Ishikawa (cell line): Measurements from ENCODE around the gene EFNA3.
A peak's percentile ranks its signal among the peaks of the same experiment; 100 is the strongest.

ENCODE experiments used
- CEBPB ChIP-seq: IDR thresholded peaks from 2 replicates; pipeline ENCODE4 v1.6.1; 2012
- CREB1 ChIP-seq: IDR thresholded peaks from 2 replicates; pipeline ENCODE4 v1.6.1; 2012; ENCODE audit warnings: low read depth
- EGR1 ChIP-seq: IDR thresholded peaks from 2 replicates; pipeline ENCODE4 v1.6.1; 2012
- EP300 ChIP-seq: IDR thresholded peaks from 2 replicates; pipeline ENCODE4 v1.6.1; 2012; ENCODE audit warnings: borderline replicate concordance
- FOXM1 ChIP-seq: IDR thresholded peaks from 2 replicates; pipeline ENCODE4 v1.6.1; 2012; ENCODE audit warnings: low read depth, borderline replicate concordance
- NFIC ChIP-seq: IDR thresholded peaks from 2 replicates; pipeline ENCODE4 v1.6.1; 2012
- RAD21 ChIP-seq: IDR thresholded peaks from 2 replicates; pipeline ENCODE4 v1.6.1; 2012; ENCODE audit warnings: low read depth
- REST ChIP-seq: IDR thresholded peaks from 2 replicates; pipeline ENCODE4 v1.6.1; 2012; ENCODE audit warnings: low read depth, mild to moderate bottlenecking
- TAF1 ChIP-seq: IDR thresholded peaks from 2 replicates; pipeline ENCODE4 v1.6.1; 2012; ENCODE audit warnings: low read depth, mild to moderate bottlenecking
- TCF12 ChIP-seq: IDR thresholded peaks from 2 replicates; pipeline ENCODE4 v1.6.1; 2012; ENCODE audit warnings: low read depth
- TEAD4 ChIP-seq: IDR thresholded peaks from 2 replicates; pipeline ENCODE4 v1.6.1; 2012
- YY1 ChIP-seq: IDR thresholded peaks from 2 replicates; pipeline ENCODE4 v1.6.1; 2012; ENCODE audit warnings: low read depth
- ZBTB7A ChIP-seq: IDR thresholded peaks from 2 replicates; pipeline ENCODE4 v1.6.1; 2012; ENCODE audit warnings: low read depth
- TF ChIP-seq, protein P1 (sequence below): IDR thresholded peaks from 2 replicates; pipeline ENCODE4 v1.6.1; 2012
- TF ChIP-seq, protein P2 (sequence below): IDR thresholded peaks from 2 replicates; pipeline ENCODE4 v1.6.1; 2012

Gene EFNA3

DNA sequence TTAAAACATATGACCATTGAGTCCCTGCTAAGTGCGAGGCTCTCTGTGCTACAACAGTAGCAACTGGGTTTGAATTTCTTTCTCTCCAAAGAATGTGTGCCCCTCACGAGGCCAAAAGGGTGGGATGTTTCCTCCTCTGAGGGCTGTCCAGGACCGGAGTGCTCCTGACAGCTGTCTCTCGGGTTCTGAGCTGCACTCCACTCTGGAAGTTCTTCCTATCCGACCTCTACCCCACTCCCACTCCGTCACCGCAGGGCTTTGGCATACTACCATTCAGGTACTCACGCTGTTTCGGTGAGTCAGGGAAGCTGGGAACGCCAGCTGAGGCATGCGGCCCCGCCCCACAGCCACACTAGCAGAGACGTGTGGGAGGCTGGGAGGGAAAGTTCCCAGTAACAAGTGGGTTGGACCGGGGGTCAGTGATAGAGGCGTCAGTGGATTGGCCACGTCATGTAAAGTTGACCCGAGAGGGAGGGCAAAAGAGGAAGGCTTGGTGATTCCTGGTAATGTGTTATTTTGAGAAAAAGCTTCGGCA is 56.3 kb downstream of the EFNA3 start:
- peak; percentile 28; the same call in 1 of the 2 replicates for TF ChIP-seq TCF12
- TF ChIP-seq, protein P1, sequence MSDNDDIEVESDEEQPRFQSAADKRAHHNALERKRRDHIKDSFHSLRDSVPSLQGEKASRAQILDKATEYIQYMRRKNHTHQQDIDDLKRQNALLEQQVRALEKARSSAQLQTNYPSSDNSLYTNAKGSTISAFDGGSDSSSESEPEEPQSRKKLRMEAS, result peak; percentile 50
- no peak for TF ChIP-seq YY1
- TF ChIP-seq ZBTB7A, result no peak; the same call in 1 of the 2 replicates
- TF ChIP-seq REST, result no peak
- TF ChIP-seq, protein P2, sequence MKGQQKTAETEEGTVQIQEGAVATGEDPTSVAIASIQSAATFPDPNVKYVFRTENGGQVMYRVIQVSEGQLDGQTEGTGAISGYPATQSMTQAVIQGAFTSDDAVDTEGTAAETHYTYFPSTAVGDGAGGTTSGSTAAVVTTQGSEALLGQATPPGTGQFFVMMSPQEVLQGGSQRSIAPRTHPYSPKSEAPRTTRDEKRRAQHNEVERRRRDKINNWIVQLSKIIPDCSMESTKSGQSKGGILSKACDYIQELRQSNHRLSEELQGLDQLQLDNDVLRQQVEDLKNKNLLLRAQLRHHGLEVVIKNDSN, result peak; percentile 33; the same call in 1 of the 2 replicates
- TF ChIP-seq FOXM1, result no peak
- 0 out of 2 replicates have a peak, but pooled peaks have one; percentile 1 for TF ChIP-seq RAD21
- peak; percentile 33; the same call in 1 of the 2 replicates for TF ChIP-seq EP300
- TF ChIP-seq TEAD4, result peak; percentile 68; the same call in 1 of the 2 replicates
- TF ChIP-seq CEBPB, result no peak
- no peak for TF ChIP-seq CREB1
- 0 out of 2 replicates have a peak, but pooled peaks have one; percentile 43 for TF ChIP-seq EGR1
- TF ChIP-seq TAF1, result no peak
- TF ChIP-seq NFIC, result peak; percentile 58; the same call in 1 of the 2 replicates

DNA sequence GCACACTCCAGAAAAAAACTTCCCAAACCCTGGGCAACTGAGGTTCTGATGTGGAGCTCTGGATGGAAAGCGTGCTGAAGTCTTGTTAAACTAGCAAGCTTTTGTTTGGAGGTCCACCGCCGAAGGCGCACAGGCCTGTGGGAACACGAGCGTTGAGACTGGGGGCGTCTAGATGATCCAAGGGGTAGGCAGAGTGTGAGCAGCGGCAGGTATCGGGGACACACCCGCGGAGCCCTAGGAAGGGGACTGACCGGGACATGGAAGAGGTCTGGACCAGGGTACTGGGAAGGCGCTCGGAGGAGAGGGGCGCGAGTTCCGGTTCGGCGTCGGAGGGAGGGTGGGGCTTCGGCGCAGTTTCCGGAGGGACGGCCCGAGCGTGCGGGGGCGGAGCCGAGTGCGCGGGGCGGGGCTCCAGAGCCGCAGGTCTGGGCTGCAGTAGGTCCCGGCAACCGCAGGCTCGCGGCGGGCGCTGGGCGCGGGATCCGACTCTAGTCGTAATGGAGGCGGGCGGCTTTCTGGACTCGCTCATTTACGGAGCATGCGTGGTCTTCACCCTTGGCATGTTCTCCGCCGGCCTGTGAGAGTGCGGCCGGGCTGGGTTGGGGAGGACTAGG is 56.9 kb downstream of the EFNA3 start, which contains the start of gene SLC50A1:
SLC50A1 (plus strand) TSS at position 438 of the 614 bp plus-strand sequence; CDS start at position 498, 60 bp downstream.
- TF ChIP-seq CREB1 (peak; percentile 27), YY1 (peak; percentile 75), TAF1 (peak; percentile 83), TEAD4 (no peak), FOXM1 (no peak), RAD21 (no peak), ZBTB7A (peak; percentile 66), TCF12 (no peak), EP300 (0 out of 2 replicates have a peak, but pooled peaks have one; percentile 9), EGR1 (peak; percentile 84), REST (no peak), CEBPB (no peak), NFIC (no peak)
- TF ChIP-seq, protein P2, result no peak
- TF ChIP-seq, protein P1, result peak; percentile 7

GRCh38 chr1:155136748-155137147 is 58.1 kb downstream of the EFNA3 start:
- TF ChIP-seq, protein P1, result no peak
- TF ChIP-seq YY1, result no peak
- TF ChIP-seq ZBTB7A, result no peak
- TF ChIP-seq EGR1, result no peak
- TF ChIP-seq CEBPB, result no peak
- no peak for TF ChIP-seq FOXM1
- TF ChIP-seq TAF1, result no peak
- no peak for TF ChIP-seq CREB1
- TF ChIP-seq, protein P2, result no peak
- no peak for TF ChIP-seq REST
- no peak for TF ChIP-seq NFIC
- TF ChIP-seq RAD21, result no peak
- TF ChIP-seq TCF12, result no peak
- no peak for TF ChIP-seq EP300
- TF ChIP-seq TEAD4, result no peak
